Gastroesophageal sphincter (tissue), 3 donors: Measurements from ENCODE around the gene PTPRK.

ENCODE experiments used
- EP300 ChIP-seq: sonication (generic); formaldehyde crosslinking; IDR thresholded peaks from one replicate; pipeline ENCODE4 v1.6.1; 2017; ENCODE audit warnings: antibody characterized with exemption, mild to moderate bottlenecking
- POLR2A ChIP-seq, 2 donors: fragments of 450-650 bp; IDR thresholded peaks; one replicate each; pipeline ENCODE4 v1.6.1; 2017; ENCODE audit warnings: antibody characterized with exemption in 2 of 2, mild to moderate bottlenecking in 2 of 2, moderate library complexity in 1 of 2
- POLR2AphosphoS5 ChIP-seq: sonication (generic); formaldehyde crosslinking; IDR thresholded peaks from one replicate; pipeline ENCODE4 v1.6.1; 2017; ENCODE audit warnings: antibody characterized with exemption
- TF ChIP-seq, protein P1 (sequence below), 4 experiments: fragments of 200-600 bp in 2 of 4; fragments of 450-650 bp in 2 of 4; sonication (generic) in 1 of 4; IDR thresholded peaks; one replicate each; pipeline ENCODE4 v1.5.1; 2017 to 2019; ENCODE audit warnings: antibody characterized with exemption in 4 of 4, mild to moderate bottlenecking in 2 of 4, moderate library complexity in 2 of 4

DNA sequence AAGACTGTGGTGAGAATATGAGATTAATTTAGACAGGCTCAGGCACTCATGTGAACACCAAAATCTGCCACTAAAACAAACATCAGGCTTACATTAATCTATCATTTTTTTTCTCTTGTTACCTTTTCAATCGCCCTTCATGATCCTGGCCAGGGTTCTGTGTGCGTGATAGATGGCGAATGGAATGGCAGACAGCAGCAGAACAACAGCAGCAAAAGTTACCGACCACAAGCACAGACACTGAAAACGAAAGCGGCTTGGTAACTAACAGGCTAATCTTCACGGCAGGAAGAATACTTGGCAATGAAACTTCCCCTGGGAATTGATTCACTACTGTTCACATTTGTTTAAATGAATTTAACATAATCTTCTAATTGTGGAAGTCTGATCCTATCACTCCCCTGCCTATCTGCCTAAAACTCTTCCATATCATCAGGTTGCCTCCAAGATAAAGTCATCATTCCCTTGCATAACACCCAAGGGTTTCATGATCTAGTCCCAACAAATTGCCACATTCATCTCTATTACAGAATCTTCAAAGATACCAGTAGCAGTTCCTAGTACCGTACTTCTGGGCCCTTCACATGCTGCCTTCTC is 28.7 kb downstream of the PTPRK start:
- TF ChIP-seq, protein P1, sequence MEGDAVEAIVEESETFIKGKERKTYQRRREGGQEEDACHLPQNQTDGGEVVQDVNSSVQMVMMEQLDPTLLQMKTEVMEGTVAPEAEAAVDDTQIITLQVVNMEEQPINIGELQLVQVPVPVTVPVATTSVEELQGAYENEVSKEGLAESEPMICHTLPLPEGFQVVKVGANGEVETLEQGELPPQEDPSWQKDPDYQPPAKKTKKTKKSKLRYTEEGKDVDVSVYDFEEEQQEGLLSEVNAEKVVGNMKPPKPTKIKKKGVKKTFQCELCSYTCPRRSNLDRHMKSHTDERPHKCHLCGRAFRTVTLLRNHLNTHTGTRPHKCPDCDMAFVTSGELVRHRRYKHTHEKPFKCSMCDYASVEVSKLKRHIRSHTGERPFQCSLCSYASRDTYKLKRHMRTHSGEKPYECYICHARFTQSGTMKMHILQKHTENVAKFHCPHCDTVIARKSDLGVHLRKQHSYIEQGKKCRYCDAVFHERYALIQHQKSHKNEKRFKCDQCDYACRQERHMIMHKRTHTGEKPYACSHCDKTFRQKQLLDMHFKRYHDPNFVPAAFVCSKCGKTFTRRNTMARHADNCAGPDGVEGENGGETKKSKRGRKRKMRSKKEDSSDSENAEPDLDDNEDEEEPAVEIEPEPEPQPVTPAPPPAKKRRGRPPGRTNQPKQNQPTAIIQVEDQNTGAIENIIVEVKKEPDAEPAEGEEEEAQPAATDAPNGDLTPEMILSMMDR (IDR thresholded peaks at IDR 0.05), result no peak
- peak; percentile 29 for TF ChIP-seq POLR2AphosphoS5
- TF ChIP-seq EP300, result no peak
- TF ChIP-seq POLR2A (IDR thresholded peaks at IDR 0.05), result no peak
